AG04449 (cell line): ENCODE results near the gene PGRMC2.
"Not testable (repeated sequence)": the region's sequence is repeated elsewhere in the genome, so short reads cannot be mapped to it uniquely, and the experiment has no call there.

Source experiments
- CTCF ChIA-PET: fragments of 350-600 bp; formaldehyde crosslinking; extraction: SDS; loops from one replicate; lab custom pipeline; 2021; ENCODE audit warnings: antibody characterized with exemption; lab: Yijun Ruan, JAX
- POLR2A ChIA-PET: fragments of 400-600, 350-600 bp; formaldehyde crosslinking; extraction: SDS; loops from one replicate; lab custom pipeline; 2020; ENCODE audit warnings: antibody characterized with exemption, inconsistent platforms; lab: Yijun Ruan, JAX
- DNase-seq: peaks from one replicate; pipeline ENCODE4 v3.0.0-alpha.2; 2010; ENCODE audit warnings: low read depth, low spot score
- H3K4me3 ChIP-seq: 2 replicates; pipeline ENCODE4 v1.5.1; 2011; ENCODE audit warnings: low read depth, mild to moderate bottlenecking, control low read depth, low read length
- TF ChIP-seq, protein P1 (sequence below): IDR thresholded peaks from one replicate; pipeline ENCODE4 v1.5.1; 2011; ENCODE audit warnings: mild to moderate bottlenecking, moderate library complexity, low read length, control low read depth, inconsistent platforms; ENCODE audit not compliant: insufficient read depth; ENCODE audit errors: missing control alignments

The PGRMC2 gene

DNA sequence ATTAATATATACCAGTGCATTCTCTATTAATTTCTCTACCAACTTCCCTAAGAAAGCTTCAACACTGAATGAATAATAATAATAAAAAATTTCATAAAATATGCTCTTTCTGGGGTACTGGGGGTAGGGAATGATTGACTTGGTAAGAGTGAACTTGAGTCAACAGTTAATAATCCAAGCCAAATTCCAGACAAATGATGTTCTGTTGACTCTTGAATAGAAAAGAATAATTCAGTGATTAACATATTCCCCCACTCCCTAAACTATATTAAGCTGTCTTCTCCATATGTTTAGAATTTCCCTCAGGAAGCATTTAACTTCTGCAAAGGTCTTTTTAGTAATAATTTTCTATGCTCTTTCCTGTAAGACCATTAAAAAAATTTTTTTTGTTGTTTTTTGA lies 12.3 kb downstream of the PGRMC2 start:
- CTCF ChIA-PET = interaction anchor here (0.8 to 1.8 kb wide), 4 partner anchors 11 to 587 kb away, joined by 3 to 5 read pairs (median 3); no protein-coding TSS in a partner anchor
- H3K4me3 ChIP-seq = no peak overlapping the region
- TF ChIP-seq, protein P1, sequence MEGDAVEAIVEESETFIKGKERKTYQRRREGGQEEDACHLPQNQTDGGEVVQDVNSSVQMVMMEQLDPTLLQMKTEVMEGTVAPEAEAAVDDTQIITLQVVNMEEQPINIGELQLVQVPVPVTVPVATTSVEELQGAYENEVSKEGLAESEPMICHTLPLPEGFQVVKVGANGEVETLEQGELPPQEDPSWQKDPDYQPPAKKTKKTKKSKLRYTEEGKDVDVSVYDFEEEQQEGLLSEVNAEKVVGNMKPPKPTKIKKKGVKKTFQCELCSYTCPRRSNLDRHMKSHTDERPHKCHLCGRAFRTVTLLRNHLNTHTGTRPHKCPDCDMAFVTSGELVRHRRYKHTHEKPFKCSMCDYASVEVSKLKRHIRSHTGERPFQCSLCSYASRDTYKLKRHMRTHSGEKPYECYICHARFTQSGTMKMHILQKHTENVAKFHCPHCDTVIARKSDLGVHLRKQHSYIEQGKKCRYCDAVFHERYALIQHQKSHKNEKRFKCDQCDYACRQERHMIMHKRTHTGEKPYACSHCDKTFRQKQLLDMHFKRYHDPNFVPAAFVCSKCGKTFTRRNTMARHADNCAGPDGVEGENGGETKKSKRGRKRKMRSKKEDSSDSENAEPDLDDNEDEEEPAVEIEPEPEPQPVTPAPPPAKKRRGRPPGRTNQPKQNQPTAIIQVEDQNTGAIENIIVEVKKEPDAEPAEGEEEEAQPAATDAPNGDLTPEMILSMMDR = no peak
- POLR2A ChIA-PET = interaction anchor here (1.5 to 1.8 kb wide), 3 partner anchors 11 to 34 kb away, joined by 4 to 9 read pairs (median 6); partner anchors contain the start of gene PGRMC2
- DNase-seq = no peak

DNA sequence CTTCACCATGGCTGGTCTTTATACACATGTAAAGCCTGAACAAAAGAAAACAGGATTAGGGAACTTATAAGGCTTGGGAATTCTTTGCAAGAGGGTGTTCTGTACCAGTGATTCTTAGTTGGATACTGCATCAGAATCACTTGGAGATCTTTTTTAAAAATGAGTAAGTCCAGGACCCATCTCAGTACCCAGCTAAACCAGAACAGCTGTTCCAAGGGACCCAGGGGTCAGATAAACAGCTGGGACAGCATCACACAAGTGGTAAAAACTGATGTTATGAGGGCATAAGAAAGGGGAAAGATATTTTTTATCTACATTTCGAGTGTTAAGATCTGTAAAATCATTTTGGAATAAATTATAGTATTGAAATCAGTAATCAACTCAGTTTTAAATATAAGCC lies 16.1 kb downstream of the PGRMC2 start:
- no peak for DNase-seq
- TF ChIP-seq, protein P1 = no peak
- H3K4me3 ChIP-seq = no peak overlapping the region
- ChIA-PET POLR2A (no interaction called here), CTCF (interaction anchor here (0.8 kb wide), 1 partner anchor 12 kb away, joined by 3 read pairs; no protein-coding TSS in a partner anchor)

GRCh38 chr4:128268970-128269369 lies 18.6 kb downstream of the PGRMC2 start:
- TF ChIP-seq, protein P1 = no peak
- ChIA-PET CTCF (no interaction called here), POLR2A (no interaction called here)
- H3K4me3 ChIP-seq = no peak overlapping the region
- DNase-seq = no peak

DNA sequence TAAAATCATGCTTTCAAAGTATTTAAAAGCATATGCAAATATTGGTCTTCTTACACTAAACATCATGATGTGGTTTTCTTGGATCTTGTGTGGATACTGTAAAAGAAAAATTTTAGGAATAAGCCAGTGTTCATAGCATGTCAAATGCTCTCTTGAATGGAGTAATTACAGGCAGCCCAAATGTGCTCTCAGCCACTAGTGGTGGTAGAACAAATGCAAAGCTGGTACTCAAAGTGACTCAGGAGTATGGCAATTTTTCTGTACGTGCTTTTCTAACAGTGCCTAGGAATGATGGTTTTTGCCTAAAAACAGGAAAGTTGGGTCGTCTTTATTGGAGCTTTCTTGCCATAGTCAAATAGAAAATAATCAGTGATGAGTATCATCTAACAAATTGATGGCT lies 19.9 kb downstream of the PGRMC2 start:
- ChIA-PET POLR2A (no interaction called here), CTCF (interaction anchor here (0.7 kb wide), 1 partner anchor 595 kb away, joined by 3 read pairs; no protein-coding TSS in a partner anchor)
- no peak for DNase-seq
- no peak overlapping the region for H3K4me3 ChIP-seq
- TF ChIP-seq, protein P1 = no peak

GRCh38 chr4:128267171-128267570 lies 20.4 kb downstream of the PGRMC2 start:
- DNase-seq, CTCF ChIA-PET, H3K4me3 ChIP-seq: not testable (repeated sequence)
- POLR2A ChIA-PET = interaction anchor here (0.7 kb wide), 1 partner anchor 67 kb away, joined by 3 read pairs; no protein-coding TSS in a partner anchor

GRCh38 chr4:128265550-128265949 lies 22.1 kb downstream of the PGRMC2 start:
- CTCF ChIA-PET, DNase-seq, H3K4me3 ChIP-seq, POLR2A ChIA-PET: not testable (repeated sequence)

DNA sequence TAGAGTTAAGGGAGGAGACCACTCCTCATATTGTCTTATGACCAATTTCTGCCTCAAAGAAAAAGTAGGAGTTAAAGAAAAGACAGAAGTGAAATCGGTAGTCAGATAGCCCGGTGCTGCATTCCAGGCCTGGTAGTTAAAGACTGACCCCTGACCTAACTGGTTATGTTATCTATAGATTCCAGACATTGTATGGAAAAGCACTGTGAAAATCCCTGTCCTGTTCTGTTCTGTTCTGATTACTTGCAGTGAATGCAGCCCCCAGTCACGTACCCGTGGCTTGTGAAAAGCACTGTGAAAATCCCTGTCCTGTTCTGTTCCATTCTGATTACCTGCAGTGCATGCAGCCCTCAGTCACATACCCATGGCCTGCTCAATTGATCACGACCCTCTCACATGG lies 27.7 kb downstream of the PGRMC2 start:
- POLR2A ChIA-PET, CTCF ChIA-PET, DNase-seq, H3K4me3 ChIP-seq: not testable (repeated sequence)

- POLR2A ChIA-PET, DNase-seq, H3K4me3 ChIP-seq: not testable (repeated sequence)
- CTCF ChIA-PET = interaction anchor here (1.0 kb wide), 1 partner anchor 8 kb away, joined by 3 read pairs; no protein-coding TSS in a partner anchor
These were observed 29.4 kb downstream of the PGRMC2 start for GRCh38 chr4:128258166-128258565.
